Adipose tissue (tissue), 3 donors: ENCODE measurements around the gene IRF1. TPM values are rescaled to one million over a fixed set of nuclear protein-coding genes. Genes with fewer than 3 reads are reported as not detected.
A peak's percentile ranks its signal among the peaks of the same experiment; 100 is the strongest.
"Not testable (repeated sequence)": the region's sequence is repeated elsewhere in the genome, so short reads cannot be mapped to it uniquely, and the experiment has no call there.

Experiments
- H3K27ac ChIP-seq: one replicate; pipeline ENCODE4 v1.5.1; 2013; ENCODE audit warnings: low read depth, low read length
- WGBS, 3 donors: extraction: QIAGEN DNeasy Blood & Tissue Kit; methylation state at CpG; one replicate each; pipeline ENCODE4 v1.1.7; 2013; 5-methylcytosine and 5-hydroxymethylcytosine counted together
- polyA plus RNA-seq, 3 donors: library from polyadenylated mRNA; stranded (reverse); fragments of 200-250 nt; gene quantifications; one replicate each; pipeline ENCODE4 v1.2.3, GENCODE V29; 2013
- donor health status: healthy with polysubstance abuse.
- donor health status: Bipolar disorder and iron deficiency.
- donor health status: healthy.

The IRF1 gene
- 10 to 100 TPM in 2 of 3 donors, 1 to 10 TPM in 1; 9.1 to 90.5 (median 58.0) TPM for polyA plus RNA-seq

- WGBS, 3 donors = 0 to 1% (median 0%) methylated on average over 83 to 87 of the region's 87 CpGs
- H3K27ac ChIP-seq = peak within 1 kb of the TSS; percentile 96
Observed at GRCh38 chr5:132490484-132491367, at the start of gene IRF1. Gene IRF1 (minus strand): TSS chr5:132490773. CDS start chr5:132489478, 1,295 bp downstream.

GRCh38 chr5:132540149-132540548, 49.6 kb upstream of the IRF1 start:
- no peak overlapping the region for H3K27ac ChIP-seq
- 77 to 80% (median 80%) methylated on average over 5 of the region's 5 CpGs for WGBS, 3 donors

GRCh38 chr5:132539716-132540115, 49.1 kb upstream of the IRF1 start:
- H3K27ac ChIP-seq = no peak overlapping the region
- 61 to 86% (median 79%) methylated on average over 4 of the region's 4 CpGs for WGBS, 3 donors

- 80 to 89% (median 86%) methylated on average over 4 of the region's 4 CpGs for WGBS, 3 donors
- no peak overlapping the region for H3K27ac ChIP-seq
Observed at GRCh38 chr5:132530946-132531345, 40.4 kb upstream of the IRF1 start.

- H3K27ac ChIP-seq = no peak overlapping the region
- WGBS, 3 donors = 58 to 84% (median 61%) methylated on average over 6 of the region's 6 CpGs
Observed at GRCh38 chr5:132528866-132529634, 38.5 kb upstream of the IRF1 start.

GRCh38 chr5:132528021-132528420, 37.4 kb upstream of the IRF1 start:
- no peak overlapping the region for H3K27ac ChIP-seq
- WGBS, 3 donors = 92 to 98% (median 93%) methylated on average over 2 of the region's 2 CpGs

GRCh38 chr5:132526974-132527564, 36.5 kb upstream of the IRF1 start:
- no peak overlapping the region for H3K27ac ChIP-seq
- 61 to 69% (median 63%) methylated on average over 8 of the region's 8 CpGs for WGBS, 3 donors

GRCh38 chr5:132526290-132526973, 35.9 kb upstream of the IRF1 start:
- 35 to 44% (median 42%) methylated on average over 11 of the region's 11 CpGs for WGBS, 3 donors

GRCh38 chr5:132525299-132525724, 34.7 kb upstream of the IRF1 start:
- H3K27ac ChIP-seq = no peak overlapping the region

More at GRCh38 chr5:132526290-132526973, 35.9 kb upstream of the IRF1 start:
- no peak overlapping the region for H3K27ac ChIP-seq

- not testable (repeated sequence) for H3K27ac ChIP-seq
- 86 to 92% (median 92%) methylated on average over 5 of the region's 5 CpGs for WGBS, 3 donors
Observed at GRCh38 chr5:132524877-132525276, 34.3 kb upstream of the IRF1 start.

- H3K27ac ChIP-seq = not testable (repeated sequence)
- WGBS, 3 donors = 79 to 96% (median 88%) methylated on average over 1 of the region's 1 CpG
Observed at GRCh38 chr5:132522067-132522466, 31.5 kb upstream of the IRF1 start.

GRCh38 chr5:132513618-132514336, 23.2 kb upstream of the IRF1 start:
- H3K27ac ChIP-seq = not testable (repeated sequence)
- 91 to 98% (median 96%) methylated on average over 7 to 17 of the region's 25 CpGs for WGBS, 3 donors

- H3K27ac ChIP-seq = no peak overlapping the region
Observed at GRCh38 chr5:132510076-132510475, 19.5 kb upstream of the IRF1 start.

- 31 to 50% (median 48%) methylated on average over 1 of the region's 1 CpG for WGBS, 3 donors
- H3K27ac ChIP-seq = no peak overlapping the region
Observed at GRCh38 chr5:132506094-132506692, 15.6 kb upstream of the IRF1 start.

- 67 to 89% (median 78%) methylated on average over 2 of the region's 2 CpGs for WGBS, 3 donors
- H3K27ac ChIP-seq = no peak overlapping the region
Observed at GRCh38 chr5:132505641-132506040, 15.1 kb upstream of the IRF1 start.

- no peak overlapping the region for H3K27ac ChIP-seq
- 35 to 88% (median 83%) methylated on average over 4 of the region's 4 CpGs for WGBS, 3 donors
Observed at GRCh38 chr5:132504746-132505145, 14.2 kb upstream of the IRF1 start.

- WGBS, 3 donors = 81 to 90% (median 88%) methylated on average over 4 of the region's 4 CpGs
- H3K27ac ChIP-seq = no peak overlapping the region
Observed at GRCh38 chr5:132503244-132503643, 12.7 kb upstream of the IRF1 start.
